HG03025 (cell line): ENCODE measurements around the gene COA8.

Experiments used
- ATAC-seq: cut with Tn5 transposase; IDR thresholded peaks from one replicate; pipeline ENCODE4 v1.9.1; 2021; ENCODE audit warnings: mild to moderate bottlenecking, moderate library complexity; ENCODE audit not compliant: unreplicated experiment, low FRiP score

Gene COA8

DNA sequence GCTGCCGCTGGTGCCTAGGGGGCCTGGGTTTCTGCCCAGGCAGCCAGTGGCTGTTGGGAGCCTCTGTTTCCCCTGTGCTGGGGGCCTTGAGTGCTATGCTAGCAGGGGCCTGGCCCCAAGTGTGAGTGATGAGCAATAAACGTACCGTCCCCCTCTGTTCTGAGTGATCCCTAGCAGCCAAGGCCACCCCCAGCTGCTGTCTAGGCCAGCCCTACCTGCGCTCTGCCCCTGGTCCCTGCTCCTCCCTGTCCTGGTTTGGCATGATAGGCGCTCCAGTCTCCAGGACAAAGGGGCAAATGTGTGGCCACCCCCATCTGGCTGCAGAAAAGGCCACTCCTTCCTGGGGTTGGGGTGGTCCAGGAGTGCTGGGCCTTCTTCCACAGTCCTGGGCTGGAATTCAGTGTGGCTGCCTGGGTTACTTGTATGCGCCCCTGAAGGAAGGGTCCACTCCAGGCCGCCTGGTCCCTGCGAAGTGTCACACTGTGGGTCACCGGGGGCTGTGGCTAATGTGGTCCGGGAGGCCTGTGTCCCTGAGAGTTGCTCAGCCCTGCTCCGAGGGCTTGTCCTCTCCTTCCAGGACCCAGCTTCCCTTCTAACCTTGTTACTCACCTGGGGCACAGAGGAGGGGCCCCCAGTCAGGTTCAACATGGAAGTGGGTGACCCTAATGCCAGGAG is 26.7 kb upstream of the COA8 start:
- no peak for ATAC-seq

DNA sequence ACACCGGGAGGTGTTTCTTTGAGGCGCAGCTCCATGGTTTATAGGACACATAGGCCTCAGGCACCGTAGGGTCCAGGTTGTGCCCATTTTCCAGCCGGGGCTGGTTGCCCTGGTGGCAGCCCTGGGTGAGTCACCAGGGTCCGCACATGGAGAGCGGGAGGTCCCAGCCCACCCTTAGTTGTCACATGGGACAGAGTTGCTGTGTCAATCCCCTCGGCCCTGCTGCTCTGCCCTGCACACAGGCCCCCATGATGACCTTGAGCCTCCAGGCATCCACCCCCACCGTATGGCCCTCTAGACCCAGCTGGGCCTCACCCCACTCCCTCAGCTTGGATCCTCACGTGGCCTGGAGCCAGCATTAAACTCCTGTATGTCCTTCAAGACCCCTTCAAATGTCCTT is 26.1 kb upstream of the COA8 start:
- ATAC-seq, result no peak

GRCh38 chr14:103537175-103537990 is 25.4 kb upstream of the COA8 start:
- ATAC-seq, result no peak

- no peak for ATAC-seq
Observed at GRCh38 chr14:103538291-103539055, 24.3 kb upstream of the COA8 start.

DNA sequence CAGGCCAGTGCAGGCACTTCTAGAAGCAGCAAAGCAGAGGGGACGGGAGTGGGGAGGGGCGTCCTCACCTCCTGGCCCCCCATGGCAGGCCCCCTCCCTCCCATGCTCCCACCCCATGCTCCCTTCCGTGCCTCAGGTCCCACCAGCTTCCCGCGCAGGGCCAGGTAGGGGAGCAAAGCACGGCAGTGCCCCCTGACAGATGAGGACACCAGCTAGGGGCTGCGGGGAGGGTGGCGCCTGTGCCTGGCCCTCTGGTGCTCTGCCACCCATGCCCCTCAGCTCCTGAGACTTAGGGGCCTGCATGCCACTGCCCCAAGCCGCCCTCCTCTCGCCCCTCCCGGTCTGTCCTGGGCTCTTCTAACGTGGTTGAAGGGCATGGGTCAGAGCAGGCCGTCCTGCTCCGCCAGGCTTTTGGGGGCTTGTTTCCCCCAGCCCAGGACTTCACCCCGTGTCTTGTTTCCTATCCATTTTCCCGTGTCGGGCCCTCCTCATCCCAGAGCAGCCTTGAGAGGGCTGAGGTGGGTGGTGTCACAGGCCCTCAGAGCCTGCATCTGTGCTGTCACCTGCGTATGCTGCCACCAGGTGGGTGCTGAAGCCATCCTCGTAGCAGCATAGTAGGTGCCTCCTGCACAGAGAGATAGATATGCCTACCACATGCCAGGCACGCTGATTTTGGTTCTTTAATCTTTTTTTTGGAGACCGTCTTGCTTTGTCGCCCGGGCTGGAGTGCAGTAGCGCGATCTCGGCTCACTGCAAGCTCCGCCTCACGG is 23.5 kb upstream of the COA8 start:
- ATAC-seq, result no peak

GRCh38 chr14:103540821-103541708 is 21.7 kb upstream of the COA8 start:
- ATAC-seq, result no peak

DNA sequence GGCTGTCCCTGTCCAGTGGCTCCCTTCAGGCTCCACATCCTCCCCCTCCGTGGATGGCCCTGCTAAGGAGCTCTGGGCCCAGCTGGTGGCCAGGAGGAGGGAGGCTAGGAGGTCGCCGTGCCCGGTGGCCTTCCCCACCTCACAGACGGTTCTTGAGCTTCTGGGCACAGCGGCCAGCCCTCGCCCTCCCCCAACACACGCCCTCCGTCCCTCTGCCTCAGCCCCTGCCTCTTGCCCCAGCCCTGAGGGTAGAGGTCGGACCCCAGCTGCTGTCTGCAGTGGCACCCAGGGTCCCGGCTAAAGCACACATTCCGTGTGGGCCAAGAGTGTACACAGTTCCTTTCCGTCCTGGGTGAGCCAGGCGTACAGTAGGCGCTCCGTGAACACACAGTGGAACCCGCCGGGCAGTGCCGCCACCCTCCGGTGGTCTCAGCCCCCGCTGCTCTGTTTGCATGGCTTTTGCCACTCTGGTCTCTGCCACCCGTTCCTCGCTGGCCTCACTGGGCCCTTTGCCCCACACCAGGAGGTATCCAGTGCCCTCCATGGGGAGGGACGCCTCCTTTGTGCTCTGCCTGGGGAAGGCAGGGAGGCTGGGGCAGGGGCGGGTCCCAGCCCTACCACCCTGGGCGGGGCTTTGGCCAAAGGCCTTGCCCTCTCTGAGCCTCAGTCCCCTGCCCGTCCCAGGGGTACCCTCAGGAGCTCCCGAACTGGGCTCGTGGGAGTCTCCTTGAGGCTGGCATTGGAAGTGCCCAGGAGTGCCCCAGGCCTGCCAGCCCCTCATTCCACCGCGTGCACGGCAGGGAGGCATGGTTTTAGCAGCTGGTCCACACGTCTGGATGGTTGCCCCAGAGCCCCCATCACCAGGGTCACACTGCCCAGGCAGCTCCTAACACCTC is 20.8 kb upstream of the COA8 start:
- ATAC-seq, result no peak

DNA sequence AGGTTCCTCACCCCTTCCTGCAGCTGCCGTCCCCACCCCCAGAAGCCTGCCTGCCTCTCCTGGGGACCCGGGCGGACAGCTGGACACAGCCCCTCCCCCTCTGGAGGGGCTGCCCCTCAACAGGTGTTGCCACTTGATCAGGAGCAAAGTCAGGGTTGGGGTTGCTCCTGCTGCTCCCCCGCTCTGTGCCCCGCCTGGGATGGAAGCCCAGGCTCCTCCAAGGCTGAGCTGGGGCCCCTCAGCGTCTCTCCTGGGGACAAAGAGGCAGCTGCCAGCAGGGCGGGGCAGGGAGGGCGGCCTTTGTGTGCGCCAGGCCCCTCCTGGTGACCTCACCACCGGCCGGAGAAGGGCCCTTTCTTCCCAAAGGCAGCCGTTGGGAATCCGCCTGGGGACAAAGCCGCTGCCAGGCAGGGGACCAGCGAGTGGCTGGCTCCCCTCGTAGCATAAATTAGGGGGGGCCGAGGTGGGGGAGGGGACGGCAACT is 20.1 kb upstream of the COA8 start:
- ATAC-seq, result no peak

DNA sequence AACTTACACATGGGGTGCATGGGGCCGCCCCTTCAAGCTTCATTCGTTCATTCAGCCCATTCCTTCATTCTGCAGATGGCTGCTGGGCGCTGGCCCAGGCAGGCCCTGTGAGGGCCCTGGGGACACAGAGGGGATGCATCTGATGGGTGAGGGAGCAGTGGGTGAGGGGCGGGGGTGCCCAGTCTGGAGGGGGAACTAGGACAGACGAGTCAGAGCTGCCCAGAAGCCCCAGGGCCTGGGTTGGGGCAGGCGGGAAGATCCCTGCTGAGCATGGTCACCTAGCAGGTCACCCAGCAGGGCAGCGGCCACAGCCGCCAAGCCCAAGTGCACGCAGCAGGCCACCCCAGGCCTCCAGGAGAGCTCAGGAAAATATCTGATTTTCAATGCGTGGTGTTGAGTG is 19.6 kb upstream of the COA8 start:
- no peak for ATAC-seq

GRCh38 chr14:103543721-103544387 is 18.9 kb upstream of the COA8 start:
- no peak for ATAC-seq

DNA sequence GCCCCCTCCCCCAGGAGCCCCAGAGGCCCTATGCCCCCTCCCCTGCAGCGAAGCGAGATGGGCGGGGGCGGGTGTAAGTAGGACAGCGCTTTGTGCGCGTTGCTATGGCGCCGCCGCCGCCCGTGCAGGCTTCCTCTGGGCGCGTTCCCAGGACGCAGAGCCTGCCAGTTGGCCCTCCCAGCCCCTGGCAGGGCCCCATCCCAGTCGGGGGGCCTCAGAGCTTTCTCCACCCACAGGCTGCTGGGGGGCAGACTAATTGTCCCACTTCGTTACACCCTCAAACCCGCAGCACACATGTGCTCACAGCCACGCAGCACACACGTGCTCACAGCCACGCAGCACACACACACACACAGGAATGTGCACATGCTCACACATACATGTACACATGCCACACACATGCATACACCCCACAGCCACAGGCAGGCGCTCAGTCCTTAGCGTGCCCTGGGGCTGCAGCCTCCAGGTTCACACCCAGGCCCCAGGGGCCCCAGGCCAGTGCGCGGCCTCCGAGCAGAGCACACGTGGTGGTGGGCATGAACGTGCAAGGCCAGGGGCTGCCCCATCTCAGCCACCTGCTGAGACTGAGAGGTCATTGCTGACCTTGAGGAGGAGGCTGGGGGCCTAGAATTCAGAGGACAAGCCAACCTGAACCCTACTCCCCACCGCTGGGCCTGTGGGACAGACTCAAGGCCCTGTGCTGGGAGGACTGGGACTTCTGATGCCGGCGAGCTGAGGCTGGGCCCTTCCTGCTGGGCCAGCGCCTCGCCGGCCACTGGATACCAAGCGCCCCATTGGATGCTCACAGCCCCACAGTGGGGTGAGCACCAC is 18.2 kb upstream of the COA8 start:
- no peak for ATAC-seq

DNA sequence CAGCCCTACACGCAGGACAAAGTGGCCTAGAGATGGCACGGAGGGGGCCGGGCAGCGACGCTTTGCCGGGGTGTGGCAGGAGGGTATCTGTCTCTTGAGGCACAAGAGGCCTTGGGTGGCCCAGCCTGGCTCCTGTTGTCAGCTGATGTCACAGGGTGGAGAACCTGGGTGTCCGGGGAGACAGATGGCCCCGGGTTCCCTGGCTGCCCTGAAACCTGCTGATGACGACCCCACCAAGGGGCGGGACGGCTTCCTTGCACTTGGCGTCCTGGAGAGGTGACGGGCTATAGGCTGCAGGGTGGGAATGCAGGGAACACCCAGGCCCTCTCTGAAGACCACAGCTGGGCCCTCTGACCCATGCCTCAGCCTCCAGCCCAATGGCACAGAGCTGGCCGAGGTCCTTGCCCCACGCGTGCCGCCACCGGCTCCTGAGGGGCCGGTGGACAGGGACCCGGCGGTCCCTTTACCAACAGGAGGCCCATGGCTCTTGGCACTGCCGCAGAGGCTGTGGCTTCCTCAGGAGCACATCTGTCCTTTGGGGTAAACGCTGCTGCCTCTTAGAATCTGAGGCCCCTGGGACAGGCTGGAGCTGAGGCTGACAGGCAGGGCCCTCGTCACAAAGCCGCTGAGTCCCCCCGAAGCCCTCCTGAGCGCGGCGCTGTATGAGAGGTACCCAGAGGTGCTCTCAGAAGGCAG is 17.4 kb upstream of the COA8 start:
- no peak for ATAC-seq

GRCh38 chr14:103545915-103546651 is 16.7 kb upstream of the COA8 start:
- ATAC-seq, result no peak

- ATAC-seq, result no peak
Observed at GRCh38 chr14:103546652-103547454, 15.9 kb upstream of the COA8 start.

DNA sequence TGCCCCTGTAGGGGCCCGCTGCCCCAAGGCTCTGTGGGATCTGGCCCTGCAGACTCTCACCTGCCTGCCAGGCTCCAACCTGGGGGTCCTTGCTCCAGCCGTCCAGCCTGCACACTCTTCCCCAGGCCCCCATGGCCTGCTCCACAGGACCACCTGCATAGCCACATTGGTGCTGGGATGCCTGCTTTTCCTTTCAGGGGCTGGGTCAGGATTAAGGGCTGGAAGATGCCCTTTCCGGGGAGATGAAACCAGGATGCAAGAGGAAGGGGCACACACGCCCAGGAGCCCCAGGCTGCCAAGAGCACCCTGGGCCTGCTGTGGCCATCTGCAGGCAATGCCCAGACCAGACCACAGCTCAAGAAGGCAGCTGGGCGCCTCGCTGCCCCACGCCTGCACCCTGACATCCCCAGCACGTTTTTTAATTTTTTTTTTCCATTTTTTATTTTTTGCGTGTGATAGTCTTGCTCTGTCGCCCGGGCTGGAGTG is 15.3 kb upstream of the COA8 start:
- ATAC-seq, result no peak
